ENCODE measurements around the gene SASH1.

DNA sequence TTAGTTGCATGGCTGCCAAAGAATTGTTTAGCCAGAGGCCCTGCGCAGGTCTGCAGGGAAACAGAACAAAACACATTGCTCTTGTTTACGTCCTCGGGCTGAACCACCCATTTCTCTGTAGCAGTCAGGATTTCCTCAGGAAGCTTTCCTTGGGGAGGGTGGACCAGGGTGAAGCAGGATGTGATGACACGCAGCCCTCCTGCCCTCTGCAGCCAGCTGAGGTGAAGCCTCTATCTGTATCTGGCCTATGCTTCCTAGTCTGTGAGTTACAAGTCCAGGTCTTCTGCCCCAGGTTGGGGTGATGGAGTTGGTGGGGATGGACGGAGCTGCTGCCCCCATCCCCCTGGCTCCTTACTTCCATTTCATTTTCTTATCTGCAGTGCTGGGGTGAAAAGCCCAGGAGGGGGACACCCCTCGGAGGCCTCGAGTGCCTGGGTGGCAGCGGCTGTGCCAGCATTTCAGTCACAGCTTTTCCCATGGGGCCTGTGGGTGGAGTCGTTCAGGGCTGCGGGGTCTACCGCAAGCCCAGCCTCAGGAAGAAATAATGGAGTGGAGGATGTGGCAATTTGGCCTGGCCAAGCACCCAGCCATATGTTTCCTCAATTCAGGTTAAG, 24.9 kb downstream of the SASH1 start:
- TF ChIP-seq EZH2phosphoT487 (IDR thresholded peaks at IDR 0.05; ENCODE audit: insufficient read depth, low read depth) (no peak), EZH2 (IDR thresholded peaks at IDR 0.05; ENCODE audit: insufficient read depth, poor library complexity, severe bottlenecking) (no peak)

Data from GM23248 (cell line).